Naive B cell (primary cell): ENCODE measurements around the gene SLC26A11. TPM values are rescaled to one million over a fixed set of nuclear protein-coding genes. Genes with fewer than 3 reads are reported as not detected.
A peak's percentile ranks its signal among the peaks of the same experiment; 100 is the strongest.

Experiments used
- ATAC-seq, 2 donors: fragments of 150-1000 bp; cut with Tn5 transposase; 2 replicates each; pipeline ENCODE4 v1.10.0; 2021; ENCODE audit warnings: low read depth in 2 of 2, mild to moderate bottlenecking in 2 of 2, moderate library complexity in 2 of 2
- DNase-seq: peaks from one replicate; pipeline ENCODE4 v3.0.0; 2022
- H3K27ac Mint-ChIP-seq, 6 donors: one replicate each; pipeline ENCODE4 v1.8.0; 2020 to 2022; ENCODE audit warnings: mild to moderate bottlenecking in 6 of 6, mixed read lengths in 6 of 6, moderate library complexity in 5 of 6, inconsistent platforms in 2 of 6
- H3K27me3 Mint-ChIP-seq, 3 donors: one replicate each; pipeline ENCODE4 v1.8.0; 2021 to 2022; ENCODE audit warnings: mixed read lengths in 3 of 3, mild to moderate bottlenecking in 1 of 3
- H3K36me3 Mint-ChIP-seq, 2 donors: one replicate each; pipeline ENCODE4 v1.8.0; 2020 to 2022; ENCODE audit warnings: mixed read lengths in 2 of 2, inconsistent platforms in 1 of 2, mild to moderate bottlenecking in 1 of 2
- H3K4me1 Mint-ChIP-seq, 3 donors: one replicate each; pipeline ENCODE4 v1.8.0; 2020 to 2022; ENCODE audit warnings: mixed read lengths in 3 of 3, inconsistent platforms in 1 of 3, mild to moderate bottlenecking in 1 of 3, moderate library complexity in 1 of 3
- H3K4me3 Mint-ChIP-seq, 8 donors: one replicate each; pipeline ENCODE4 v1.8.0; 2020 to 2022; ENCODE audit warnings: mild to moderate bottlenecking in 8 of 8, mixed read lengths in 8 of 8, moderate library complexity in 8 of 8, inconsistent platforms in 2 of 8
- H3K9me3 Mint-ChIP-seq, 7 donors: one replicate each; pipeline ENCODE4 v1.8.0; 2020 to 2022; ENCODE audit warnings: mixed read lengths in 7 of 7, mild to moderate bottlenecking in 5 of 7, inconsistent platforms in 2 of 7, moderate library complexity in 1 of 7
- polyA plus RNA-seq, 6 donors: library from polyadenylated mRNA; unstranded; fragments of 300-500 nt; fragmentation: Illumina TruSeq; gene quantifications; one replicate each; pipeline ENCODE4 v1.2.3, GENCODE V29; 2021; ENCODE audit warnings: low read depth in 6 of 6

Gene SLC26A11
- polyA plus RNA-seq, 6 donors from 2014 or later, result 1.6 to 9.5 (median 7.4) TPM

GRCh38 chr17:80203471-80203963 lies 16.7 kb upstream of the SLC26A11 start:
- Mint-ChIP-seq H3K9me3 (no peaks in the 10 kb centered on the region), H3K27me3 (no peaks in the 10 kb centered on the region), H3K4me1 (peaks cover 0 to 4% (median 0%) of the 10 kb centered on the region in 3 donors), H3K4me3 (no peak overlapping the region), H3K27ac (no peak overlapping the region), H3K36me3 (no peaks in the 10 kb centered on the region)
- ATAC-seq, result no peak
- no peak for DNase-seq

GRCh38 chr17:80204626-80205468 lies 15.4 kb upstream of the SLC26A11 start:
- Mint-ChIP-seq H3K4me1 (peaks cover 0 to 4% (median 0%) of the 10 kb centered on the region in 3 donors), H3K9me3 (no peaks in the 10 kb centered on the region), H3K27ac (no peak overlapping the region), H3K27me3 (no peaks in the 10 kb centered on the region), H3K4me3 (no peak overlapping the region), H3K36me3 (no peaks in the 10 kb centered on the region)
- DNase-seq (no peak), ATAC-seq (no peak)

DNA sequence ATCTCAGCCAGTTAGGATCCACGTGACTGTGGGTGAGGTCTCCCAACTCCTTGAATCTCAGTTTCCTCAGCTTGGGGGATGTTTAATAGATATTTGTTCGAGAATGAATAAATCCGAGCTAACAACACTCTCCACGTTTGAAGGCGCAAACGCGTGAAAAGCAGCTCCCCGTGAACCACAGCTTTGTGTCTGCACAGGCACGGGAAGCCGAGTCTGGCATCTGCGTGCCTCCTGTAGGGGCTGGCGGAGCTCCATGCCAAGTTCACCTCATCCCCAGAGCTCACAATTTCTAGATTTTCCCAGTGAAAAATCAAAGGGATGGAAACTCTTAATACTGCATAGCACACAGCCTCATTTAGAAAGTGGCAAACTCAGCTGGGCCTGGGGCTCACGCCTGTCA lies 14.4 kb upstream of the SLC26A11 start:
- H3K36me3 Mint-ChIP-seq, result peaks cover 0 to 7% of the 10 kb centered on the region in 2 donors
- no peaks in the 10 kb centered on the region for H3K27me3 Mint-ChIP-seq
- no peaks in the 10 kb centered on the region for H3K9me3 Mint-ChIP-seq
- peaks cover 0 to 4% (median 0%) of the 10 kb centered on the region in 3 donors for H3K4me1 Mint-ChIP-seq
- H3K27ac Mint-ChIP-seq, result peak overlapping the region in 1 of 6 donors; percentile 30
- no peak for DNase-seq
- no peak for ATAC-seq
- no peak overlapping the region for H3K4me3 Mint-ChIP-seq

DNA sequence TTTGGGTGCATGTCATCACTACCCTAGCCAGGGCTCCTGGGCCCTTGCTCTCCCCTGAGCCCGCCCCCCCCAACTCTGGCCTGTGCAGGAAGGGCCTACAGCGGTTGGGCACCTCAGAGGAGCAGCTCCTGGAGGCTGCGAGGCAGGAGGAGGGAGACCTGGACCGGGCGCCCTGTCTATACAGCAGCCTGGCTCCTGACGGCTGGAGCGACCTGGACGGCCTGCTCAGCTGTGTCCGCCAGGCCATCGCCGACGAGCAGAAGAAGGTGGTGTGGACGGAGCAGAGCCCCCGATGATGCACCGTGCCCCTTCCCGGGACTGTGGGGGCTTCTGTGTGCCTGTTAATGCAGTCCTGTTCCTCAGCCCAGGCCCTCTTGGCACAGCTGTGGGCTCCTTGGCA lies 12.2 kb upstream of the SLC26A11 start:
- DNase-seq (no peak), ATAC-seq (no peak)
- no peaks in the 10 kb centered on the region for H3K9me3 Mint-ChIP-seq
- H3K4me1 Mint-ChIP-seq, result peaks cover 0 to 6% (median 4%) of the 10 kb centered on the region in 3 donors
- no peaks in the 10 kb centered on the region for H3K27me3 Mint-ChIP-seq
- no peak overlapping the region for H3K4me3 Mint-ChIP-seq
- no peak overlapping the region for H3K27ac Mint-ChIP-seq
- H3K36me3 Mint-ChIP-seq, result peaks cover 0 to 15% of the 10 kb centered on the region in 2 donors

DNA sequence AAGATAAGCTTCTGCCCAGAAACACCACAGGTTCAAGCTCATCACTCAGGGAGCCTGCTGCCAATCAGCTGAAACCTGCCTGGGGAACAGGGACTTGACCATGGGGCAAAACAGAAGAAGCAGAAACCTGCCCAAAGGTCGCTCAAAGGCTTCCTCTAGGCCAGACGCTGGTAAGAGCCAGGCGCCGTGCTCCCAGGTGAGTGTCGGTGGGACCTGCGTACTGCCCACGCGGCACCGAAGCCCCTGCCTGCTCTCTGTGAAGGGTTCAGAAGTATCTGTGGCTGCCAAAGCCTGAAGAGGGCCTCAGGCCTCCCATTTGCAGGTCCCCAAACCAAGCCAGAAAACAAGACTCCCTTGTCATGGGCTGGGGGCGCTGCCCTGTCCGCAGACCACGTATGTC lies 10.5 kb upstream of the SLC26A11 start:
- DNase-seq (no peak), ATAC-seq (no peak)
- Mint-ChIP-seq H3K36me3 (peaks cover 0 to 15% of the 10 kb centered on the region in 2 donors), H3K4me1 (peaks cover 0 to 10% (median 9%) of the 10 kb centered on the region in 3 donors), H3K27me3 (no peaks in the 10 kb centered on the region), H3K27ac (no peak overlapping the region), H3K4me3 (no peak overlapping the region), H3K9me3 (no peaks in the 10 kb centered on the region)

DNA sequence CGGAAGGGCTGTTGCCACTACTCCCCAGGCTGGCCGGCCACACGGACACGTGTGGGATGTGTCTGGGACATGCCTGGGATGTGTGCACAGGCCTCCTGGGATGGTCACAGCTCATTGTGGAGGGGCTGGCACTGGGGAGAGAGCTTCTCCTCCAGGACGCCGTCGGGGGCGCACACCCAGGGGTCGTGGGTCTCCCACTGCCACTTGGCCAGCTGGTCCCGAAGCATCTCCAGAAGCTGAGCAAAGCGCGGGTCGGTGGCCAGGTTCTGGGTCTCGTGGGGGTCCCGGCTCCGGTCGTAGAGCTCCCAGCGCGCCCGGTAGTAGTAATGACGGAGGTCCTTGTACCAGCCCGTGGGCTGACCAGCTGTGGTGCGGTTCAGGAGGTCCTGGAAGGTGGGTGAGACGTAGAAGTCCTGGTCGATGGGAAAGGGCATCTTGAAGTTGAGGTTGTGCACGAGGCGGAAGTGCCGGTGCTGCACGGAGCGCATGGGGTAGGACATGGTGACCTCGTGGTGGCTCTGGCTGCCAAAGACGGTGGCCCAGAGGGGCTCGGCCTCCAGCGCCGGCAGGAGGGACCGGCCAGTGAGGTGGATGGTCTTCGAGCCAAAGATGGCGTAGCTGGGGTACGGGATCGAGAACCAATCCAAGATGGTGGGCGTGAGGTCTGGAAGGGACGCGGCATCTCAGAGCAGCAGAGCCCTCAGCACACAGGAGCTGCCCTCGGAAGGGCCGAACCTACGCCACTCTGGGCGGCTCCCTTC lies 9.7 kb upstream of the SLC26A11 start:
- H3K27me3 Mint-ChIP-seq, result no peaks in the 10 kb centered on the region
- ATAC-seq, result no peak
- DNase-seq, result no peak
- no peaks in the 10 kb centered on the region for H3K9me3 Mint-ChIP-seq
- peak overlapping the region in 3 of 6 donors; percentile 33 to 76 (median 72) for H3K27ac Mint-ChIP-seq
- H3K36me3 Mint-ChIP-seq, result peaks cover 0 to 15% of the 10 kb centered on the region in 2 donors
- H3K4me3 Mint-ChIP-seq, result no peak overlapping the region
- H3K4me1 Mint-ChIP-seq, result peaks cover 0 to 10% (median 9%) of the 10 kb centered on the region in 3 donors

DNA sequence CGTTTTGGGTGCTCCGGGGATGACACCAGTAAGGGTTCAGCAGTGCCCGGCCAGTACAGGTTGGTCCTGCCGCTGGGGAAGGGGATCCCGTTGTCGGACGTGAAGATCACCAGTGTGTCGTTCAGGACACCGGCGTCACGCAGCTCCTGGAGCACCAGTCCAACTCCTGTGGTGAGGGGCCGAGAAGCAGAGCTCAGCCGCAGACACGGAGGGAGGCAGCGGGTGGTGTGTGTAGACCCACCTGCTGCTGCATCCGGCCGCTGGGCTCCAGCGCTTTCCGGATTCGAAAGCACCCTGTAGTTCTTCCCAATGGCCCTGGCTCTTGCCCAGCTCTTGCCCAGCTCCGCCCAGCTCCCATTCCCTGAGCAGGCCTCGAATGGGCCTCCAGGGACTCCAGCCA lies 8.1 kb upstream of the SLC26A11 start:
- no peak for ATAC-seq
- DNase-seq, result no peak

DNA sequence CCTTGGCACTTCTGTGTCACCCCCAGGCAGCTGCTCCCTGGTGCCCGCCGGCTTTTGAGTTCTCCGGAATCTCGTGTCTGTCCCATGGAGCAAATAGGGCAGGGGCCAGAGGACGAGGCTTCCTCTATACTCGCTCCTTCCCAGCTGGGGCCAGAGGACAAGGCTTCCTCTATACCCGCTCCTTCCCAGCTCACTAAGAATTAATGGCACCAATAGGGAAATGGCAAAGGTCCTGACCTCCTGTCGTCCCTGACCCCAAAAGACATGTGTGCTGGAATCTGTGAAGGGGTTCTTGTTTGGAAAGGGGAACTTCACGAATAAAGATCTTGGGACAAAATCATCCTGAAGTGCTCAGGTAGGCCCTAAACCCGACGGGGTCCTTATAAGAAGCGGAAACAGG lies 7.7 kb upstream of the SLC26A11 start:
- ATAC-seq (no peak), DNase-seq (no peak)
- Mint-ChIP-seq H3K9me3 (no peaks in the 10 kb centered on the region), H3K36me3 (peaks cover 8 to 29% of the 10 kb centered on the region in 2 donors), H3K27ac (peak overlapping the region in 2 of 6 donors; percentile 57 to 87), H3K4me3 (no peak overlapping the region), H3K27me3 (no peaks in the 10 kb centered on the region), H3K4me1 (peaks cover 7 to 14% (median 9%) of the 10 kb centered on the region in 3 donors)

More for the DNA sequence above, 8.1 kb upstream of the SLC26A11 start:
- Mint-ChIP-seq H3K4me1 (peaks cover 4 to 10% (median 9%) of the 10 kb centered on the region in 3 donors), H3K36me3 (peaks cover 5 to 25% of the 10 kb centered on the region in 2 donors), H3K27me3 (no peaks in the 10 kb centered on the region), H3K9me3 (no peaks in the 10 kb centered on the region), H3K27ac (no peak overlapping the region), H3K4me3 (no peak overlapping the region)

DNA sequence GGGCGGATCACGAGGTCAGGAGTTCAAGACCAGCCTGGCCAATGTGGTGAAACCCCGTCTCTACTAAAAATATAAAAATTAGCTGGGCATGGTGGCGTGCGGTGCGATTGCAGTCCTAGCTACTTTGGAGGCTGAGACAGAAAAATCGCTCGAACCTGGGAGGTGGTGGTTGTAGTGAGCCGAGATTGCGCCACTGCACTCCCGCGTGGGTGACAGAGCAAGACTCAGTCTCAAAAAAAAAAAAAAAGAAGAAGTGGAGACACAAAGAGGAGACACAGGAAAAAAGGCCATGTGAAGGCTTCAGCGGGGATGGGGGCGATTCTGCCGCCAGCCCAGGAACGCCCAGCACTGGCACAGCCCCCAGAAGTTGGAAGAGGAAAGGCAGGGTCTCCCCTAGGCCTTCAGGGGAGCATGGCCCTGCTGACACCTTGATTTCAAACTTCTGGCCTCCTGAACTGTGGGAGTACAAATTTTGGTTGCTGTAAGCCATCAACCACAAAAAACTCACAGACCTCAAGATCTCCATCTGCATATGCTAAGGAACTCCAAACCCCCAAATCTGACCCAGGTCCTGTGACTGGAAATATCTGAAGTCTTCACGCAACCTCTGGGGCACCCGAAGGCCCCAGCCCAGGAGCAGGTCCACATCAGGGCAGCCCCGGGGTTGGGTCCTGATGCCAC lies 7.1 kb upstream of the SLC26A11 start:
- Mint-ChIP-seq H3K36me3 (peaks cover 11 to 31% of the 10 kb centered on the region in 2 donors), H3K9me3 (no peaks in the 10 kb centered on the region), H3K4me3 (no peak overlapping the region), H3K27me3 (no peaks in the 10 kb centered on the region), H3K27ac (peak overlapping the region in 2 of 6 donors; percentile 13 to 87), H3K4me1 (peaks cover 9 to 19% (median 9%) of the 10 kb centered on the region in 3 donors)
- ATAC-seq (peak; percentile 38 to 57), DNase-seq (peak; percentile 26)

DNA sequence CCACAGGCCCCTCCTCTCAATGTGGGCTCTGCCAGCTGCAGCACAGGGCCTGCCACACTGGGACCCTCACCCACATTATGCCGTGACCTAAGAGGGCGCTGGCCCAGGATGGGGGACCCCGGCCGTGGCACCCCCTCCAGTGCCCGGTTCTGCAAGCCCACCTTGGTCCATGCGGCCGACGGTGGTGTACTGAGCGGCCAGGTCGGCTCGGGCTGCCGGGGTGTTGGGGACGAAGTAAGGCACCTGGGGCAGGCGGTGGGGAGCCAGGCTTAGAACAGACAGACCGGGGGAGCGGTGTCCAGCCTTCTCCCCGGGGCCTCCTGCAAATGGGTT lies 6.6 kb upstream of the SLC26A11 start:
- no peak for DNase-seq
- H3K4me3 Mint-ChIP-seq, result no peak overlapping the region
- H3K36me3 Mint-ChIP-seq, result peaks cover 11 to 31% of the 10 kb centered on the region in 2 donors
- H3K27me3 Mint-ChIP-seq, result no peaks in the 10 kb centered on the region
- H3K4me1 Mint-ChIP-seq, result peaks cover 9 to 23% (median 10%) of the 10 kb centered on the region in 3 donors
- ATAC-seq, result no peak
- H3K9me3 Mint-ChIP-seq, result no peaks in the 10 kb centered on the region
- H3K27ac Mint-ChIP-seq, result peak overlapping the region in 1 of 6 donors; percentile 13

DNA sequence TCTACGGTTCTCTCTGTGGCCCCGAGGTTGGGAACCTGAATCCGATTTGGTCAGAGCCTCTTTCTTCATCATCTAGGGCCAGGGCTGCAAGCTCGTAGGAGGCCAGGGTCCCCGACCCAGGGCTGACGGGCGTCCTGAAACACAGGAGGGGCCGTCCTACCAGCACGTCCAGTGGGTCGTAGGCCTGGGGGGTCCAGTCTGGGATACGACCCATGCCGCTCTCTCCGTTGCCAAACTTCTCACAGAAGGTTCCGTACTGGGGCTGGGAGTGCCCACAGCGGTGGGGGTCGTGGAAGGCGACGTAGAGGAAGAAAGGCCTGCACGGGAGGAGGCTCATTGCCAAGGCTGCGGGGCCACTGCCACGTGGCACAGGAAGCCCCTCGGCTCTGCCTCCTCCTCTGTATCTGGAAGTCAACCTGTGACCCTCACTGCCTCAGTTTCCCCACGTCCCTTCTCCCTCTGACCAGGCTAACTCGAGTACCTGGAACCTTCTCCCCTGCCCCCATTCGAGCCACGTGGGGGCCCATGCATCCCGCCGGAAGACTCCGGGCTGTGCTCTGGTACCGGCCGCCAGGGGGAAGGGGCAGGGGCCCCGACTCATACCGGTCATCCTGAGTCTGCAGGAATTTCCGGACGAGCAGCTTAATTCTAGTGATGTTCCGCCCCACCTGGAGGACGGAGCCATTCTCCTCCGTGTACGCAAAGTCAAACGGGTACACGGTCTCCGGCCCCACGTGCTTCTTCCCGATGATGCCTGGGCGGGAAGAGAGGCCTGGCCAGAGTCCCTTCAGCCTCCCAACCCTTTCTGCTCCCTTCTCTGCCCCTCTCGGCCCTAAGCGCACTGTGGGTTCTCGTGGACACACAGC lies 6.0 kb upstream of the SLC26A11 start:
- H3K36me3 Mint-ChIP-seq, result peaks cover 11 to 31% of the 10 kb centered on the region in 2 donors
- no peak overlapping the region for H3K27ac Mint-ChIP-seq
- H3K27me3 Mint-ChIP-seq, result no peaks in the 10 kb centered on the region
- H3K4me1 Mint-ChIP-seq, result peaks cover 11 to 29% (median 13%) of the 10 kb centered on the region in 3 donors
- H3K4me3 Mint-ChIP-seq, result no peak overlapping the region
- DNase-seq (no peak), ATAC-seq (no peak)
- H3K9me3 Mint-ChIP-seq, result no peaks in the 10 kb centered on the region

GRCh38 chr17:80214878-80215210 lies 5.4 kb upstream of the SLC26A11 start:
- no peak overlapping the region for H3K4me3 Mint-ChIP-seq
- no peaks in the 10 kb centered on the region for H3K9me3 Mint-ChIP-seq
- peaks cover 11 to 31% of the 10 kb centered on the region in 2 donors for H3K36me3 Mint-ChIP-seq
- DNase-seq, result no peak
- H3K27me3 Mint-ChIP-seq, result no peaks in the 10 kb centered on the region
- no peak overlapping the region for H3K27ac Mint-ChIP-seq
- H3K4me1 Mint-ChIP-seq, result peaks cover 17 to 35% (median 19%) of the 10 kb centered on the region in 3 donors
- no peak for ATAC-seq
